DMS79 (cell line): ENCODE results near the gene ZFAND3.
"Not testable (repeated sequence)": the region's sequence is repeated elsewhere in the genome, so short reads cannot be mapped to it uniquely, and the experiment has no call there.

ENCODE experiments used
- DNase-seq: peaks from one replicate; lab custom pipeline; 2025; lab: John Stamatoyannopoulos, UW

ZFAND3 gene

GRCh38 chr6:37865504-37865903 is 46.0 kb downstream of the ZFAND3 start:
- DNase-seq = no peak

- no peak for DNase-seq
Measured at GRCh38 chr6:37866590-37867507, 47.3 kb downstream of the ZFAND3 start.

- no peak for DNase-seq
Measured at GRCh38 chr6:37867756-37868446, 48.4 kb downstream of the ZFAND3 start.

- DNase-seq = no peak
Measured at GRCh38 chr6:37868447-37868825, 48.9 kb downstream of the ZFAND3 start.

- no peak for DNase-seq
Measured at GRCh38 chr6:37871616-37872372, 52.3 kb downstream of the ZFAND3 start.

- no peak for DNase-seq
Measured at GRCh38 chr6:37872373-37872745, 52.8 kb downstream of the ZFAND3 start.

GRCh38 chr6:37874726-37875125 is 55.2 kb downstream of the ZFAND3 start:
- DNase-seq = no peak

GRCh38 chr6:37875561-37876309 is 56.2 kb downstream of the ZFAND3 start:
- DNase-seq = no peak

GRCh38 chr6:37876843-37877242 is 57.3 kb downstream of the ZFAND3 start:
- DNase-seq = no peak

- no peak for DNase-seq
Measured at GRCh38 chr6:37877373-37878149, 58.0 kb downstream of the ZFAND3 start.

GRCh38 chr6:37878150-37878710 is 58.7 kb downstream of the ZFAND3 start:
- DNase-seq = no peak

- DNase-seq = not testable (repeated sequence)
Measured at GRCh38 chr6:37880602-37881001, 61.1 kb downstream of the ZFAND3 start.

GRCh38 chr6:37882292-37882691 is 62.8 kb downstream of the ZFAND3 start:
- no peak for DNase-seq

- no peak for DNase-seq
Measured at GRCh38 chr6:37882724-37883413, 63.3 kb downstream of the ZFAND3 start.

GRCh38 chr6:37884548-37884947 is 65.0 kb downstream of the ZFAND3 start:
- DNase-seq = no peak

- DNase-seq = no peak
Measured at GRCh38 chr6:37889051-37889450, 69.5 kb downstream of the ZFAND3 start.

- DNase-seq = no peak
Measured at GRCh38 chr6:37889486-37889885, 70.0 kb downstream of the ZFAND3 start.

GRCh38 chr6:37891072-37891471 is 71.5 kb downstream of the ZFAND3 start:
- DNase-seq = no peak

GRCh38 chr6:37893257-37893656 is 73.7 kb downstream of the ZFAND3 start:
- no peak for DNase-seq

GRCh38 chr6:37893734-37894133 is 74.2 kb downstream of the ZFAND3 start:
- DNase-seq = not testable (repeated sequence)
